ENCODE results near the gene INPPL1. TPM values are rescaled to one million over a fixed set of nuclear protein-coding genes. Genes with fewer than 3 reads are reported as not detected.

The INPPL1 gene
- total and polyA plus RNA-seq, 4 donors, result 66.3 to 199 (median 91.6) TPM

- no peak for DNase-seq
- 91 to 93% methylated on average over 18 of the region's 18 CpGs for WGBS, 2 donors
- H3K9ac ChIP-seq (ENCODE audit: insufficient read depth in 1 of 2, low read length in 2 of 2), result no peak overlapping the region
- peaks cover 0 to 5% (median 0%) of the 10 kb centered on the region in 5 donors for H3K4me1 ChIP-seq (ENCODE audit: control insufficient read depth in 5 of 5, insufficient read depth in 5 of 5, low read length in 5 of 5)
- H3K9me3 ChIP-seq (ENCODE audit: control insufficient read depth in 4 of 4, insufficient read depth in 3 of 4, low read length in 3 of 4), result no peaks in the 10 kb centered on the region
- ATAC-seq (ENCODE audit: insufficient read depth, low FRiP score), result no peak
- H3K27me3 ChIP-seq (ENCODE audit: control insufficient read depth in 3 of 3, insufficient read depth in 3 of 3, low read length in 2 of 3), result no peaks in the 10 kb centered on the region
- H3K36me3 ChIP-seq (ENCODE audit: control insufficient read depth in 4 of 4, insufficient read depth in 4 of 4, low read length in 4 of 4), result peaks cover 0 to 90% (median 71%) of the 10 kb centered on the region in 4 donors
- H3K4me3 ChIP-seq, result no peak overlapping the region
- no peak for TF ChIP-seq CTCF (IDR thresholded peaks at IDR 0.05; ENCODE audit: control extremely low read depth, extremely low read depth)
- no peak overlapping the region for H3K27ac ChIP-seq (ENCODE audit: low read depth in 1 of 2, low read length in 1 of 2)
Observed at GRCh38 chr11:72230764-72231365, 6.3 kb downstream of the INPPL1 start.

- WGBS, 2 donors, result 82 to 87% methylated on average over 9 of the region's 9 CpGs
- H3K36me3 ChIP-seq (ENCODE audit: control insufficient read depth in 4 of 4, insufficient read depth in 4 of 4, low read length in 4 of 4), result peaks cover 0 to 97% (median 72%) of the 10 kb centered on the region in 4 donors
- no peak overlapping the region for H3K27ac ChIP-seq (ENCODE audit: low read depth in 1 of 2, low read length in 1 of 2)
Observed at GRCh38 chr11:72231396-72232259, 7.1 kb downstream of the INPPL1 start.

GRCh38 chr11:72232260-72233055, 7.9 kb downstream of the INPPL1 start:
- no peak for TF ChIP-seq CTCF (IDR thresholded peaks at IDR 0.05; ENCODE audit: control extremely low read depth, extremely low read depth)
- Histone ChIP-seq H3K4me3 (no peak overlapping the region), H3K9me3 (ENCODE audit: control insufficient read depth in 4 of 4, insufficient read depth in 3 of 4, low read length in 3 of 4) (no peaks in the 10 kb centered on the region), H3K27ac (ENCODE audit: low read depth in 1 of 2, low read length in 1 of 2) (no peak overlapping the region), H3K9ac (ENCODE audit: insufficient read depth in 1 of 2, low read length in 2 of 2) (no peak overlapping the region), H3K27me3 (ENCODE audit: control insufficient read depth in 3 of 3, insufficient read depth in 3 of 3, low read length in 2 of 3) (no peaks in the 10 kb centered on the region), H3K4me1 (ENCODE audit: control insufficient read depth in 5 of 5, insufficient read depth in 5 of 5, low read length in 5 of 5) (peaks cover 0 to 3% (median under 1%) of the 10 kb centered on the region in 5 donors), H3K36me3 (ENCODE audit: control insufficient read depth in 4 of 4, insufficient read depth in 4 of 4, low read length in 4 of 4) (peaks cover 0 to 95% (median 73%) of the 10 kb centered on the region in 4 donors)
- DNase-seq (no peak), ATAC-seq (ENCODE audit: insufficient read depth, low FRiP score) (no peak)
- WGBS, 2 donors, result 92 to 95% methylated on average over 18 of the region's 18 CpGs

More at GRCh38 chr11:72231396-72232259, 7.1 kb downstream of the INPPL1 start:
- ATAC-seq (ENCODE audit: insufficient read depth, low FRiP score), result no peak
- TF ChIP-seq CTCF (IDR thresholded peaks at IDR 0.05; ENCODE audit: control extremely low read depth, extremely low read depth), result no peak
- Histone ChIP-seq H3K27me3 (ENCODE audit: control insufficient read depth in 3 of 3, insufficient read depth in 3 of 3, low read length in 2 of 3) (no peaks in the 10 kb centered on the region), H3K4me1 (ENCODE audit: control insufficient read depth in 5 of 5, insufficient read depth in 5 of 5, low read length in 5 of 5) (peaks cover 0 to 3% (median 0%) of the 10 kb centered on the region in 5 donors), H3K9me3 (ENCODE audit: control insufficient read depth in 4 of 4, insufficient read depth in 3 of 4, low read length in 3 of 4) (no peaks in the 10 kb centered on the region), H3K4me3 (no peak overlapping the region), H3K9ac (ENCODE audit: insufficient read depth in 1 of 2, low read length in 2 of 2) (no peak overlapping the region)
- no peak for DNase-seq

Data from lung (tissue), 12 donors.